ENCODE data around the gene TOMM20. TPM values are rescaled to one million over a fixed set of nuclear protein-coding genes. Genes with fewer than 3 reads are reported as not detected.
A peak's percentile ranks its signal among the peaks of the same experiment; 100 is the strongest.

Gene TOMM20
- total and polyA plus RNA-seq, 9 of the 15 experiments (the other 6 are each of a cell fraction or from before 2014, with no cell fraction given), result 70.6 to 334 (median 159) TPM

GRCh38 chr1:235127732-235128455 lies 743 bp downstream of the TOMM20 start:
- under 1% methylated on average over 35 of the region's 35 CpGs for WGBS (ENCODE audit: insufficient coverage, low coverage, missing lambda C conversion rate)
- H2AFZ ChIP-seq (ENCODE audit: low read depth, low read length), result peak overlapping the region; percentile 87; the same call in 1 of the 2 replicates
- TF ChIP-seq CBX1 (IDR thresholded peaks at IDR 0.05; ENCODE audit: low read depth) (peak; percentile 15; the same call in 1 of the 2 replicates), TBL1XR1 (IDR thresholded peaks at IDR 0.05; ENCODE audit: low read length in 2 of 2) (0 out of 4 replicates have a peak, but pooled peaks of 1 of the 2 experiments have one; percentile 19), CREB1 (IDR thresholded peaks at IDR 0.05) (no peak), CREB1 (CRISPR knock-in tag; IDR thresholded peaks at IDR 0.05) (no peak), CREB3 (tag; conservative IDR thresholded peaks at IDR 0.05; ENCODE audit: low read depth) (peak; percentile 54; the same call in 1 of the 2 replicates), LARP7 (IDR thresholded peaks at IDR 0.05) (0 out of 2 replicates have a peak, but pooled peaks have one; percentile 20), SIN3A (IDR thresholded peaks at IDR 0.05; ENCODE audit: borderline replicate concordance in 2 of 2, control insufficient read depth in 1 of 2, low read depth in 2 of 2, low read length in 2 of 2) (peak; percentile 24 to 29; a peak in 1 of 4 replicates), E2F3 (CRISPR knock-in tag; IDR thresholded peaks at IDR 0.05) (no peak), GTF3C2 (IDR thresholded peaks at IDR 0.05; ENCODE audit: borderline replicate concordance, extremely low read depth, insufficient read length) (peak; percentile 55), RBM22 (IDR thresholded peaks at IDR 0.05; ENCODE audit: low read depth, low read length, poor library complexity, severe bottlenecking) (no peak), POLR2AphosphoS5 (IDR thresholded peaks at IDR 0.05; ENCODE audit: control insufficient read depth, insufficient read depth, low read depth, low read length) (peak; percentile 20; the same call in 1 of the 2 replicates), MLLT1 (IDR thresholded peaks at IDR 0.05) (peak; percentile 10 to 34; a peak in 1 of 4 replicates), CREBBP (IDR thresholded peaks at IDR 0.05; ENCODE audit: low read depth, low read length) (no peak), ETV6 (IDR thresholded peaks at IDR 0.05; ENCODE audit: borderline replicate concordance in 1 of 2, low read depth in 2 of 2, low read length in 1 of 2) (no peak), ETV6 (CRISPR knock-in tag; IDR thresholded peaks at IDR 0.05; ENCODE audit: borderline replicate concordance) (no peak)

More at GRCh38 chr1:235127732-235128455, 743 bp downstream of the TOMM20 start:
- Histone ChIP-seq H3K4me3 (peak overlapping the region; percentile 90), H3K27me3 (ENCODE audit: control insufficient read depth in 2 of 2, insufficient read depth in 2 of 2, low read length in 2 of 2) (no peaks in the 10 kb centered on the region), H3K9me3 (replicated peaks; ENCODE audit: control insufficient read depth, insufficient read depth, low read depth, low read length) (no peaks in the 10 kb centered on the region), H3K4me2 (ENCODE audit: insufficient read depth, low read length) (peak overlapping the region; percentile 93), H3K9me1 (ENCODE audit: control insufficient read depth, insufficient read depth, low read length) (no peaks in the 10 kb centered on the region), H3K79me2 (ENCODE audit: control insufficient read depth, insufficient read depth, low read length) (peaks cover 62% of the 10 kb centered on the region), H3K4me1 (replicated peaks in 1 of 2; ENCODE audit: control insufficient read depth in 2 of 2, insufficient read depth in 2 of 2, low read length in 2 of 2) (peaks cover 13 to 16% of the 10 kb centered on the region in 2 experiments; a peak in 4 of 5 replicates), H3K36me3 (ENCODE audit: control insufficient read depth, insufficient read depth, low read length) (peaks cover 60% of the 10 kb centered on the region), H3K9ac (ENCODE audit: insufficient read depth in 1 of 2, low read depth in 2 of 2, low read length in 2 of 2) (peak overlapping the region; percentile 99), H4K20me1 (replicated peaks; ENCODE audit: control insufficient read depth, insufficient read depth, low read length) (peaks cover 37% of the 10 kb centered on the region), H3K27ac (ENCODE audit: extremely low read depth, low read depth, low read length) (peak overlapping the region; percentile 98)
- in situ Hi-C loops (cut with MboI) (no loop called here), intact Hi-C loops (cut with micrococcal nuclease) (loop anchor here (1.0 to 2.0 kb wide), 3 partner anchors 24 to 376 kb away; partner anchors contain the start of genes B3GALNT2 and RBM34)
- ATAC-seq (peak; percentile 24), DNase-seq (ENCODE audit: extremely low read depth in 1 of 4, low spot score in 3 of 4) (peak in 1 of 4 experiments; percentile 50), FAIRE-seq (no peak)
- no TSS peak for BruUV-seq (replicated peaks)
- CTCF ChIA-PET (ENCODE audit: low intra/inter-chr PET ratio), result no interaction called here
- POLR2A ChIA-PET, result interaction anchor here (0.8 to 2.9 kb wide), 13 partner anchors 8 to 517 kb away, joined by 3 to 21 read pairs (median 6); partner anchors contain the start of gene RBM34
